Upper lobe of left lung (tissue), 4 donors: Measurements from ENCODE around the gene NXPE1.

Experiments
- CTCF ChIP-seq, 6 experiments: fragments of 450-650 bp in 4 of 6; fragments of 200-600 bp in 2 of 6; sonication (generic) in 2 of 6; IDR thresholded peaks; one replicate each; pipeline ENCODE4 v1.5.1; 2016 to 2019; ENCODE audit warnings: antibody characterized with exemption in 6 of 6
- EP300 ChIP-seq, 4 donors: sonication (generic); formaldehyde crosslinking; IDR thresholded peaks; one replicate each; pipeline ENCODE4 v1.5.1; 2017; ENCODE audit warnings: antibody characterized with exemption in 4 of 4, control low read depth in 2 of 4
- POLR2A ChIP-seq, 4 donors: fragments of 450-650 bp; IDR thresholded peaks; one replicate each; pipeline ENCODE4 v1.5.1; 2016 to 2017; ENCODE audit warnings: antibody characterized with exemption in 4 of 4, mild to moderate bottlenecking in 2 of 4
- POLR2AphosphoS5 ChIP-seq, 2 donors: sonication (generic); formaldehyde crosslinking; IDR thresholded peaks; one replicate each; pipeline ENCODE4 v1.5.1; 2017; ENCODE audit warnings: antibody characterized with exemption in 2 of 2

- no peak for TF ChIP-seq CTCF (IDR thresholded peaks at IDR 0.05)
- TF ChIP-seq POLR2A (IDR thresholded peaks at IDR 0.05) = no peak
- no peak for TF ChIP-seq POLR2AphosphoS5 (IDR thresholded peaks at IDR 0.05)
- no peak for TF ChIP-seq EP300 (IDR thresholded peaks at IDR 0.05)
These were observed at the start of gene NXPE1 for GRCh38 chr11:114559425-114560310.
